Forelimb muscle (tissue), 1 donor: ENCODE results near the gene PPP2R2D. TPM values are rescaled to one million over a fixed set of nuclear protein-coding genes. Genes with fewer than 3 reads are reported as not detected.
"Not testable (repeated sequence)": the region's sequence is repeated elsewhere in the genome, so short reads cannot be mapped to it uniquely, and the experiment has no call there.

Source experiments
- DNase-seq: peaks from one replicate; pipeline ENCODE4 v3.0.0-alpha.2; 2013; ENCODE audit warnings: low read depth
- polyA plus RNA-seq: library from polyadenylated mRNA; unstranded; fragments of 120-200 nt; gene quantifications from one replicate; pipeline ENCODE4 v1.2.1, GENCODE V29; 2013; ENCODE audit not compliant: insufficient read length

PPP2R2D gene
- polyA plus RNA-seq, 1 donor = 29.8 TPM

GRCh38 chr10:131907679-131908078 is 6.9 kb downstream of the PPP2R2D start:
- no peak for DNase-seq

GRCh38 chr10:131908151-131908550 is 7.3 kb downstream of the PPP2R2D start:
- no peak for DNase-seq

- no peak for DNase-seq
Observed at GRCh38 chr10:131909014-131909808, 8.4 kb downstream of the PPP2R2D start.

- no peak for DNase-seq
Observed at GRCh38 chr10:131909929-131910328, 9.1 kb downstream of the PPP2R2D start.

GRCh38 chr10:131910663-131911314 is 10.0 kb downstream of the PPP2R2D start:
- no peak for DNase-seq

- no peak for DNase-seq
Observed at GRCh38 chr10:131911451-131911850, 10.6 kb downstream of the PPP2R2D start.

- DNase-seq = no peak
Observed at GRCh38 chr10:131912620-131913019, 11.8 kb downstream of the PPP2R2D start.

- no peak for DNase-seq
Observed at GRCh38 chr10:131915484-131915883, 14.7 kb downstream of the PPP2R2D start.

GRCh38 chr10:131915990-131916766 is 15.4 kb downstream of the PPP2R2D start:
- DNase-seq = no peak

GRCh38 chr10:131916767-131917160 is 16.0 kb downstream of the PPP2R2D start:
- not testable (repeated sequence) for DNase-seq

- not testable (repeated sequence) for DNase-seq
Observed at GRCh38 chr10:131917496-131917895, 16.7 kb downstream of the PPP2R2D start.

GRCh38 chr10:131919461-131919860 is 18.7 kb downstream of the PPP2R2D start:
- DNase-seq = not testable (repeated sequence)

GRCh38 chr10:131920151-131920550 is 19.3 kb downstream of the PPP2R2D start:
- no peak for DNase-seq

- DNase-seq = no peak
Observed at GRCh38 chr10:131920693-131921092, 19.9 kb downstream of the PPP2R2D start.

GRCh38 chr10:131921184-131921583 is 20.4 kb downstream of the PPP2R2D start:
- DNase-seq = no peak

GRCh38 chr10:131923038-131923756 is 22.4 kb downstream of the PPP2R2D start:
- no peak for DNase-seq

GRCh38 chr10:131925011-131925649 is 24.3 kb downstream of the PPP2R2D start:
- DNase-seq = no peak

GRCh38 chr10:131925716-131926115 is 24.9 kb downstream of the PPP2R2D start:
- DNase-seq = no peak

- no peak for DNase-seq
Observed at GRCh38 chr10:131926253-131926652, 25.4 kb downstream of the PPP2R2D start.

GRCh38 chr10:131926743-131927595 is 26.2 kb downstream of the PPP2R2D start:
- DNase-seq = no peak
